Stomach smooth muscle (tissue), 2 donors: ENCODE results near the gene CALML5.

Experiments used
- H3K27ac ChIP-seq: one replicate; pipeline ENCODE4 v1.7.0; 2013; ENCODE audit warnings: mild to moderate bottlenecking, low read length, inconsistent platforms
- H3K27me3 ChIP-seq, 2 donors: one replicate each; pipeline ENCODE4 v1.7.0; 2013; ENCODE audit warnings: low read length in 2 of 2; ENCODE audit not compliant: insufficient read depth in 2 of 2, control insufficient read depth in 1 of 2
- H3K36me3 ChIP-seq, 2 donors: one replicate each; pipeline ENCODE4 v1.7.0; 2013; ENCODE audit warnings: low read length in 2 of 2; ENCODE audit not compliant: control insufficient read depth in 2 of 2, insufficient read depth in 2 of 2
- H3K4me1 ChIP-seq: one replicate; pipeline ENCODE4 v1.7.0; 2013; ENCODE audit warnings: low read length; ENCODE audit not compliant: control insufficient read depth, insufficient read depth
- H3K4me3 ChIP-seq, 2 donors: one replicate each; pipeline ENCODE4 v1.7.0; 2013; ENCODE audit warnings: low read length in 2 of 2
- H3K9ac ChIP-seq, 2 donors: one replicate each; pipeline ENCODE4 v1.7.0; 2013; ENCODE audit warnings: low read length in 2 of 2, mild to moderate bottlenecking in 1 of 2
- H3K9me3 ChIP-seq, 2 donors: one replicate each; pipeline ENCODE4 v1.7.0; 2013; ENCODE audit warnings: low read length in 2 of 2; ENCODE audit not compliant: control insufficient read depth in 2 of 2
- donor health status: healthy.
- donor health status: Pancreatic carcinoma.

Gene CALML5

DNA sequence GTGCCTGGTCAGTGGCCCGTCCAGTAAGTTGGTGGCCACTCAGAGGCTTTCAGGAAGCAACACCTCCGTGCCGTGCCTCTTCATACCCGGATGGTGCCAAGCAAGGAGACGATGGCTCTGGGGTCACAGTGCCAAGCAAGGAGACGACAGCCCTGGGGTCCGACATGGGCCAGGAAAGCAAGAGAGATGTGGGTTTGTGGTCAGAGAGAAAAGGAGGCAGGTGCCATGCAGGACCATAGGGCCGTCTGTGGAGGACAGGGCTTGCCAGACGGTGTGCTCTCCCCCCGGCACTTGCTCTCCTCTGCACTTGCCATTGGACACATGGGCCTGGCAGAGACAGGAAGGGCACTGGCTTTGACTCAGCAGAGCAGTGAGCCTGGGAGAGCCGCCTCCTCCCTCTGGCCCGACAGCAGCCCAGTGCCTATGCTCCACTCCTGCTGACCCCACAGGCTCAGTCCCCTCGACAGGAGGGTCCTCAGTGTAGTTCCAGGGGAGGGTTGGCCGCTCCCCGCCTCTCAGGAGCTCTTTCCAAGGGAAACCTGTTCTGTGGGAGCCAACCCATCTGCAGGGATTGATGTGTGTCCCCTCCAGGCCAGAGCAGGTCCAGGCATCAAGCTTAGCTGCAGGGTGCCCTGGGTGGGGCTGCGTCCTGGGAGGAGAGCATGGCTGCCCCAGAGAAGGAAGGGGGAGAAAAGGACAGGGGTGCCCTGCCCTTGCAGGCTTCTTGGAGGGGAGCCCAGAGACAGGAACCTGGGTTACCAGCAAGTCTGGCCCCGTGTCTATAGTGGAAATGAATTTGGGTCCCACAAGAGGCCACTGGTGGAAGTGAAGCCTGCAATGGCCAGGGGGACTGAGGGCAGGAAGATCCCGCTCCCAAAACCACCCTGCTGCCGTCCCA is 7.6 kb upstream of the CALML5 start:
- H3K4me3 ChIP-seq: no peak overlapping the region
- H3K27me3 ChIP-seq: no peaks in the 10 kb centered on the region
- H3K9ac ChIP-seq: no peak overlapping the region
- H3K4me1 ChIP-seq: no peaks in the 10 kb centered on the region
- no peak overlapping the region for H3K27ac ChIP-seq
- no peaks in the 10 kb centered on the region for H3K9me3 ChIP-seq
- H3K36me3 ChIP-seq: no peaks in the 10 kb centered on the region

DNA sequence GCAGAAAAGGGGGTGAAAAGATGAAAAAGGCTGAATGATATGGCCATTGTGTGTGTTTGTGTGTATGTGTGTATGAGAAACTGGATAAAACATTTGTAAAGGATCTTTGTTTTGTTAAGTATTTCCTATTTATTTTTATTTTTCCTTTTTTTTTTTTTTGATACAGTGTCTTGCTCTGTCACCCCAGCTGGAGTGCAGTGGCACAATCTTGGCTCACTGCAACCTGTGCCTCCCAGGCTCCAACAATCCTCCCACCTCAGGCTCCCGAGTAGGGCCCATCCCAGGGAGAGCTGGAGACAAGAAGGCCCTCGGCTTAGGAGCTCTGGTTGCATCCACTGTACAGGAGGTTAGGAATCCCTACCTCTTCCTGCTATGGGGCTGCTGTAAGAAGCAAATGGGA is 6.9 kb upstream of the CALML5 start:
- no peaks in the 10 kb centered on the region for H3K9me3 ChIP-seq

DNA sequence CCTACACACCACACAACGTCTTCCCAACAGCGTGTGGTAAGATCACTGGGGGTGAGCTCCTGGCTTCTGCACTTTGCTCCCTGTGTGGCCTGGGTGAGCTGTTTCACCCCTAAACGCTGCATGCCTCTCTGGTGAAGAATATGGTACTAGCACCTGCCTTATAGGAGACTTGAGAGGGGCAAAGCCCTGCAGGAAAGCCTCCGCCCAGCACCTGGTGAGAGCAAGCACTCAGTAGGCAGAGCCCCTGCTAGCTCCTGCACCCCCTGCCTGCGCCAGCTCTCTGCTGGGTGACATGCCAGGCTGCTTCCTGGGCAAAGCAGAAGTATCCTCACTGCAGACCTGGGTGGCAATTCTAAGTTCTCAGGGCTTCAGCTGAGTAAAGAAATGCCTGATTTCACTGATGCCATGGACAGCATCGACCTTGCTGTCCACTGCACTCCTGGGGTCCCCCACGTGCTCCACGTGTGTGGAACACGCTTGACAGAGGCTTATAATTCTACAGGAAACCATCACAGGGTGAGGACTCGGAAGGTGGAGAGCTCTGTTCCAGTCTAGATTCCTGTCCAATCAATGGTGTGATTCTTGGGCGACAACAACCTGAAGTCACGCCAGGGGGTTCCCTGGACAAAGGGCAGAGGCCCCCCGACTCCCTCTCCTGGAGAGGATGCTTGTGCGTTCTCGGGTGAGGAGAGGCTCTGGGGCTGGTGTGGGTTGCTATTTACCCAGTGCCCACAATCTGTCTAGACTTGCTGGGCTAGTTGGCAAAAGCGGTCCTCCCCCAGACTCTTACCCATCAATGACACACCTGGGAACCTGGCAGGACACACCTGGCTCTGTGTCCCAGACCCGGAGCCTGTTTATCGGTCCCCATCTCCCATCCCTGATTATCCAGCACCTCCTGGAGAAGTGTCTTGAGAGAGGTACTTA is 5.0 kb upstream of the CALML5 start:
- no peaks in the 10 kb centered on the region for H3K36me3 ChIP-seq
- no peak overlapping the region for H3K27ac ChIP-seq
- no peak overlapping the region for H3K9ac ChIP-seq
- no peaks in the 10 kb centered on the region for H3K4me1 ChIP-seq
- no peaks in the 10 kb centered on the region for H3K27me3 ChIP-seq
- H3K4me3 ChIP-seq: no peak overlapping the region
- H3K9me3 ChIP-seq: no peaks in the 10 kb centered on the region

More for the DNA sequence above, 6.9 kb upstream of the CALML5 start:
- no peak overlapping the region for H3K9ac ChIP-seq
- no peak overlapping the region for H3K4me3 ChIP-seq
- H3K36me3 ChIP-seq: no peaks in the 10 kb centered on the region
- no peaks in the 10 kb centered on the region for H3K4me1 ChIP-seq
- no peaks in the 10 kb centered on the region for H3K27me3 ChIP-seq
- no peak overlapping the region for H3K27ac ChIP-seq

DNA sequence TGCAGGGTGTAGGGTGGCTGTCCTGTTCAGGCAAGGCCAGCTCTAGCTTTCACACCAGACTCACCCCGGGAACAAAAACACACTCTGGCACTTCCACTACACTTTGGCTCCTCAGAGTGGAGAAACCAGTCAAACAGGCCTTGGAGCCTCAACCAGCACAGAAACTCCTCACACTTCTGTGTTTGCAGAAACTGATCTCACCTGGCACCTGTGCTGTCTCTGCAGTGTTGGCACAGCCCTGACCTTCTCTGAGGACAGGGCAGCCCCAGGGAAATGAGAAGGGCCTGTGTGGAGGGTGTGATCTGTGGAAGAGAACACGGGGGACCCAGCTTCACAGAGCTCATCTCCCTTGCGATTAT is 4.1 kb upstream of the CALML5 start:
- H3K4me1 ChIP-seq: no peaks in the 10 kb centered on the region
- H3K9ac ChIP-seq: no peak overlapping the region
- H3K4me3 ChIP-seq: no peak overlapping the region
- H3K36me3 ChIP-seq: no peaks in the 10 kb centered on the region
- no peaks in the 10 kb centered on the region for H3K27me3 ChIP-seq
- no peaks in the 10 kb centered on the region for H3K9me3 ChIP-seq
- H3K27ac ChIP-seq: no peak overlapping the region

DNA sequence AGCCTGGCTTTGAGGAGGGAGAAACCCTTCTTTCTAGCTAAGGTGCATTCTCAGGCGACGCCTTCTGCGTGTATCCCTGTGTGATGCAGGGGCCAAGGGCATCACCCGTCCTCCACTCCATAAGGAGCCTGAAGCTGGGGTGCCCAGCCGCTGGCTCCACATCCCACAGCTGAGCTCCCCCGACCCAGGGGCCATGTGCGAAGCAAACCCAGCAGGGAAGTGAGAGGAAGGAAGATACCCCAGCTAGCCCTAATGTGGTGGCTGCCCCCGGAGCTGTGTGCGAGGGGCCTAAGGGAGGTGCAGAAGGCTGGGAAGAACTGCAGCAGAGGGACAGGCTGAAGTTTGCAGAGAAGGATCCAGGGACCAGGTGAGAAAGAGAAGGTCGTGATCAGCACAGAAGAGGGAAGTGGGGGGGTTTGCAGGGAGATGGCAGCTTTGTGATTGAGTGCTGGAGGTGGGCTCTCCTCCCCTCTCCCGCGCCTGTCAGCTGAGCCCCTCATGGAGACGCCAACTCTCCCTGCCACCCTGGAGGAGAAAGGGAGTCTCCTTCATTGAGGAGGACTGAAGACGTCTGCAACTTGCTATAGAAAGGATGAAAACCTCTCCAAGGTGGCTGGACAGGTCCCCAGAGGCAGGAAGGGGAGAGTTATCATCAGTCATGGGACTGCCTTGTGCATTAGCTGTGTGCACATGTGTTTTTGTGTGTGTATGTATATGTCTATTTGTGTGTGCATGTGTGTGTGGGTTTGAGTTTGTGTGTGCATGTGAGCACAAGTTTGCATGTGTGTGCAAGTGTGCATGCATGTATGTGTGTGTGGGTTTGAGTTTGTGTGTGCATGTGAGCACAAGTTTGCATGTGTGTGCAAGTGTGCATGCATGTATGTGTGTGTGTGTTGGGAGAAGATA is 3.5 kb upstream of the CALML5 start:
- H3K4me1 ChIP-seq: no peaks in the 10 kb centered on the region
- H3K27ac ChIP-seq: no peak overlapping the region
- H3K9me3 ChIP-seq: no peaks in the 10 kb centered on the region
- H3K4me3 ChIP-seq: no peak overlapping the region
- H3K9ac ChIP-seq: no peak overlapping the region
- H3K36me3 ChIP-seq: no peaks in the 10 kb centered on the region
- H3K27me3 ChIP-seq: no peaks in the 10 kb centered on the region

DNA sequence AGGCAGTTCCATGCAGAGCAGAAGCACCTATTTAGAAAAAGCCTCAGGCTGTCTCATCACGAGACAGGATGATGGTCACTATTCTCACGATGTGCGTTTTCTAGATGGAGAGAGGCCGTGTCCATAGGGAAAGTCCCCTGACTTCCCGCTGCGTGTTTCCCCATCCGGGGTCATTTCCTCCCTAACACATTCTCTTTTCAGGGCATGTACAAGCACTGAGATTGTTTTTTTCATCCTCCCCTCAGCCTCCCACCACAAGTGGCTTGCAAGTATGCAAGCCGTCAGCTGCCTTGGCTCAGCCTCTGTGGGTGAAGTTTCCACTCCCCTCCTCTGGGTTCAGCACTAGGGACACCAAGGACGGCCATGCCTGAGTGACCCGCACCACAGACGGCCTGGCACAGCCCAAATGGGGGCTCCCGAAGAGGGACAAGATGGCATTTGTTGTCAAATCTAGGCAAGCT is 2.7 kb upstream of the CALML5 start:
- H3K36me3 ChIP-seq: no peaks in the 10 kb centered on the region
- H3K4me1 ChIP-seq: no peaks in the 10 kb centered on the region
- H3K4me3 ChIP-seq: no peak overlapping the region
- no peak overlapping the region for H3K9ac ChIP-seq
- H3K9me3 ChIP-seq: no peaks in the 10 kb centered on the region
- no peaks in the 10 kb centered on the region for H3K27me3 ChIP-seq
- H3K27ac ChIP-seq: no peak overlapping the region

DNA sequence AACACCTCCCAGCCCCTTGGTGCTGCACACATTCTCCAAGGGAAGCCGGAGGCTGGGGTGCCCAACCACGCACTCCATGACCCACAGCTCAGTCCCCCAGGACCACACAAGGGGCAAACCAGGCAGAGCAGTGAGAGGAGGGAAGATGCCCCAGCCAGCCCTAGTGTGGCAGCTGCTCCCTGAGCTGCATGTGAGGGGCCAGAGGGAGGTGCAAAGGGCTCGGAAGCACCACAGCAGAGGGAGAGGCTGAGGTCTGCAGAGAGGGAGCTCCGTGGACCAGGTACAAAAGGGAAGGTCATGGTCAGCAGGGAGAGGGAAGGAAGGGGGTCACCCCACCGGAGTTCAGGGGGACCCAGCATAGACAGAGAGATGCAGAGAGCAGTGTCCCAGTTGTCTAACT is 1.5 kb upstream of the CALML5 start:
- no peak overlapping the region for H3K27ac ChIP-seq
- no peaks in the 10 kb centered on the region for H3K27me3 ChIP-seq
- no peaks in the 10 kb centered on the region for H3K4me1 ChIP-seq
- no peak overlapping the region for H3K9ac ChIP-seq
- no peak overlapping the region for H3K4me3 ChIP-seq
- H3K36me3 ChIP-seq: no peaks in the 10 kb centered on the region
- H3K9me3 ChIP-seq: no peaks in the 10 kb centered on the region

DNA sequence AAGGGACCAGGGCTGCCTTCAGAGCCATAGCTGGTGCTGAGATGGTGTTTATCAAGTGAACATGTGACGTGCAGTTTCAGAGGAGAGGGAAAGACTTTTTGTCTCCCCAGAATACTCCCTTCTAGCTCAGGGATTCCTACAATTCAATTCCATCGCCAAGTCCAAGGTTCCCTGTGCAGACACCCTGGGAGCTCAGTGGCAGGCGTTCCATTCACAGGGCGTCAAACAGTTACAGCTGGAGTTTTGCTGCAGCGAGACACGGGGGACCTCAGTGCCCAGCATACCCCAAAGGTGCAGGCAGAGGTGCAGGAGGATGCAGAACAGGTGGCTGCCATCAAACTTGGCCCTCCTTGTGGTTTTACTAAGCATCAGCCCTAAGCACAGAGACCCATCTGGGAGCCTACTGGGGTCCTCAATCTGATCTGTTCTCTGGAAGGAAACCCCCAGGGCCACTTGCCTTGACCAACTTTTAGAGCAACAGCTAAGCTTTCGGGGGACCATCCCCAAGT is 846 bp upstream of the CALML5 start:
- Histone ChIP-seq H3K9me3 (no peaks in the 10 kb centered on the region), H3K4me1 (no peaks in the 10 kb centered on the region), H3K27ac (no peak overlapping the region), H3K27me3 (no peaks in the 10 kb centered on the region), H3K4me3 (no peak overlapping the region), H3K36me3 (no peaks in the 10 kb centered on the region), H3K9ac (no peak overlapping the region)

DNA sequence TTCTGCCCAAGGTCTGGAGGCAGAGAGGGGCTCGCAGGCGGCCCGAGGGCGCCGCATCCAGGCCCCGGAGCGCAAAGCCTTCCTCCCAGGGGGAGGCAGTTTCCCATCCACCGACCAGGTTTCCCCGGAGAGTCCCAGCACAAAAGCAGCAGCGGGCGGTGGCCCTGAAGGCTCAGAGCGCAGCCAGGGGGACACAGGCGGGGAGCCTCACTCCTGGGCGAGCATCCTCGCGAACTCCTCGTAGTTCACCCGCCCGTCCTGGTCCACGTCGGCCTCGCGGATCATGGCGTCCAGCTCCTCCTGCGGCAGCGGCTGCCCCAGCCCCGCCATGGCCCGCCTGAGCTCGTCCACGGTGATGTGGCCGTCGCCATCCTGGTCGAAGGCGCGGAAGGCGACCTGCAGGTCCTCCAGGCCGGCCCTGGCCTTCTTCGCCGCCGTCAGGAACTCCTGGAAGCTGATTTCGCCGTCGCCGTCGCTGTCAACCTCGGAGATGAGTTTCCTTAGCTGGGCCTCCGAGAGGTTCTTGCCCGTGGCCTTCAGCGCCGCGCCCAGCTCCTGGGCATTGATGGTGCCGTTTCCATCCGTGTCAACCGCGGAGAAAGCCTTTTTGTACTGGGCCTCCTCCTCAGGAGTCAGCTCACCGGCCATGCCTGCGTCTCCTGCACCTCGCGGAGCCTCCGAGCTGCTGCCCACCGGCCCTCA is 428 bp downstream of the CALML5 start:
- no peak overlapping the region for H3K27ac ChIP-seq
- H3K9me3 ChIP-seq: no peaks in the 10 kb centered on the region
- no peak overlapping the region for H3K9ac ChIP-seq
- no peak overlapping the region for H3K4me3 ChIP-seq
- H3K4me1 ChIP-seq: no peaks in the 10 kb centered on the region
- no peaks in the 10 kb centered on the region for H3K36me3 ChIP-seq
- no peaks in the 10 kb centered on the region for H3K27me3 ChIP-seq
